HG03439 (cell line): ENCODE measurements around the gene BMP10.
A peak's percentile ranks its signal among the peaks of the same experiment; 100 is the strongest.

Source experiments
- ATAC-seq: cut with Tn5 transposase; IDR thresholded peaks from one replicate; pipeline ENCODE4 v1.9.1; 2021; ENCODE audit warnings: mild to moderate bottlenecking, moderate library complexity; ENCODE audit not compliant: unreplicated experiment

BMP10 gene

DNA sequence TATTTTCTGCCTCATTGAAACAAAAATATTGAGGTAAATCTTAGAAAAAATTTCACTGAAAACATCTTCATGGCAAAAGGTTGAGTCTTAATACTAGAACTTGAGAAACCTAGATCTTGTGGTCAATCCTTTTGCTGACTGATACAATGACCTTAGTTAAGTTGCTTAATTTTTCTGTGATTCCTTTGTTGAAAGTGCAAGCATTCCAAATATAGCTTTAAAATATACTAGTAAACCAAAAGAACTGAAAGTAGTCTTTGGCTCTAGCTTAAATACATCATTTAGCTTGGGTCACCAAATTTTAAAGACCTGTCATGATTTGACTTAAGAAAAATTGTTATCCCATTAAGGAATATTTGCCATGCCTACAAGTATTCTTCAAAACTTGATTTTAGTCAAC lies 16.7 kb downstream of the BMP10 start:
- ATAC-seq: no peak

DNA sequence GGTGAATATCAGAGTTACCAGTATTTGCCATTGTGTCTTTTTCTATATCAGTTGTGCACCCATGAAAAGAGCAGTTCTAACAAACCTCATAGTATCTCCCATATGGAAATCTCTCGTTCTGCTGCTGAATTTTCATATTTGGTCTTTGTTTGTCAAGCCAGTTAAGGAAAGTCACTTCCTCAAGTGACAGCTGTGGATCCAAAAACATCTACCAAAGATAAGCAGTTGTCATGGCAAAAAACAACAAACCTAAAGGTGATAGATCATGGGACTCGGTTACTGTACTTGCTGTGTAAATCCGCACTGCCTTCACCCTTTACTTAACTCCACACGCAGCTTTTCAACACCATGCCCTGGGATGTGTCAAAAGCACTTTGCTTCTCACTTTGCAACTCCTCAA lies 17.3 kb downstream of the BMP10 start:
- no peak for ATAC-seq

DNA sequence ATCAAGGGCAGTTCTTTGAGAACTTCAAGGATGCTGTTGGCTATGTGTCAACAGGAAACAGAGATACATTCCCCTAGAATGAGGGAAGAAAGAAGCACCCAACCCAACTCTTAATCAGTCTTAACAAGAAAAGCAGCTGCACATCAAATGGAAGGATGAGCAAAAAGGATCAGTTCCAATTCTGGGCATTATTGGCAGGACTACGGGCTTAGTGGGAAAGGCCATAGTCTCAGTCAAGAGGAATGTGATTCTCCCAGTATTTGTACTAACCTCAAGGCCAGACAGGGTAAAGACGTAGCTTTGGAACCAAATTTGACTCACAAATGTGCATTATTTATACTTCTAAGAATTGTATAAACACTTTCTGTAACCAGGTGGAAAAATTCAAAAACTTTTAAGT lies 18.2 kb downstream of the BMP10 start:
- no peak for ATAC-seq

DNA sequence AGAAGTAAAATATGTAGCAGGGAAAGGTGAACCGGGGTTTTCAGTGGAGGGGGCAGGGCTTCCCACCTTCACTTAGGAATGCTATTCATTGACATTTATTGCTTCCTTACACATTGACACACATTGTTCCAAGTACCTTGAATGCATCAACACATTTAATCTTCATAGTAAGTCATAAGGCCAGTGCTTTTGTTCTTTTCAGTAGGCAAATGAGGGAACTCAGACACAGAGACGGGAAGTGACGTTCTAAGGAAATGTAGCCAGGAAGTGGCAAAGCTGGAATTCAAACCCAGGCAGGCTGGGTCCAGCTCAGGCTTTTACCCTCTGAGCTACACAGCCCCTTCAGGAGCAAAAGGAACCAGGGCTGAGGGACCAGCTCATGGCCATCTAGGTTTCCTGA lies 20.7 kb downstream of the BMP10 start:
- ATAC-seq: no peak

DNA sequence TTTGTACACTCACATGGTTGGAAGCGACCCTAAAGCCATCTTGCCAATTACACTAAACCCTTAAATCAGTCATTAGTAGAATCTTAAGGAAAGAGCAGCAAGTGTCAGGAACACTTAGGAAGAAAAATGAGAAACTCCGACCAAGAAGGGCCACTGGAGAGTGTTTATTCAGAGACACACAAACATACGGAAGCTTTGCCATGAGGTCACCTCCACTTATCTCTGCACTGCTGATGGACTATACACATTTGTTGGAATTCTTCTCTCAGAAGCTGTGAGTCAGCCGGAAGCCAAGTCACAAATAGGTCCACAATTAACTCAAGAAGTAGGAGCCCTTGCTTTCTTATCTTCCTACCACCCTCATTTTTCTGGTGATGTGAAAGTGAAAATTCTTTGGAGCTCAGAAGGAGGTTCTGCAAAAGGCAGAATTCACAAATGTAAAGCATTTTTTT lies 21.6 kb downstream of the BMP10 start:
- ATAC-seq: no peak

DNA sequence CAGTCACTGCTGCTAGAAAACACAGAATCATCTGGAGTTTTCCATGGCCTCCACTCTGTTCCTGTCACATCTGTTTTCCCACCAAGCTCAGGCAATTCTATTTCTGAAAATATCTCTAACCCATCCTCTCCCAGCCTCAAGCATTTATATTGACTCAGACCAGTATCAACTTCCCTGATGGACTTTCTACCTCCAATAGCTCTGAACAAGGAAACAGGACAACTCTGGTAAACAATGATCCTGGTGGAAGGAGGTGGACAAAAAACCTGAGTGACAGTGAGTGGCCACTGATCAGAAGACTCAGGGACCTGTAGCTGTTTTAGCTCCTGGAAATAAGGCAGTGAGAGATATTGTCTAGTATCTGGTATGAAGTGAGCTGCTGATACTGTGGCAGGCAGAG lies 23.4 kb downstream of the BMP10 start:
- no peak for ATAC-seq

DNA sequence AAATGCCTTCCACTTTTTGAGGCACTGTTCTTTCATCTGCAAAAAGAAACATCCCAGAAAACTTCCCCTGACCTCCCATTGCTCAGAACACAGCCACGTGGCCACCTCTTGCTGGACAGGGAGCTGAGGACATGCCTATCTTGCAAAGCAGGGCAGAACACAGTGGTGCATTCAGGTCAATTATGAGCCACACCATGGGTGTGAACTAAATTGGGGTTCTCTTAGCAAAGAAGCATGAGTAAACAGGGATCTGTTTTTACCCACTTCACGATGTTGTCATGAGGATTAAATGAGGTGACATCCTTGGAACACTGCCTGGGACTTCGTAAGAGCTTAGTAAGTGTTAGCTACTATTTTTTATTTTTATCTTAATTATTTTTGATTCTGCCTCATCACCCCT lies 25.1 kb downstream of the BMP10 start:
- ATAC-seq: no peak

DNA sequence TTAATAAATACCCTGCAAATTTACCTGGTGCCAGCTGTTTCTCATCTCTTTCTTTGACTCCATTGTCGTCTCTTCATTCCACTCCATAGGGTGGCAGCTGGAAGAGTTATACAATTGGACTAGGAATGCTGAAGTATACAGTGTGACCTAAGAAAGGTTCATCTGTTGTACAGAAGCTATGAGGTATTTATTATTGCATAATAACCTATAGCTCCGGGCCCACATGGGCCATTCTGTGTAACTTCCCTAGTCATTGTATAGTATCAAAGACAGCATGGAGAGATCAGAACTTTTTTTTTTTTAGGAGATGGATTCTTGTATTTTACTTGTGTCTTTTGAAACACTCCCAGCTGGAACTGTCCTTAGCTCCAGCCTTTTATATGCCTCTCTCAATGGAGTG lies 26.2 kb downstream of the BMP10 start:
- ATAC-seq: no peak

DNA sequence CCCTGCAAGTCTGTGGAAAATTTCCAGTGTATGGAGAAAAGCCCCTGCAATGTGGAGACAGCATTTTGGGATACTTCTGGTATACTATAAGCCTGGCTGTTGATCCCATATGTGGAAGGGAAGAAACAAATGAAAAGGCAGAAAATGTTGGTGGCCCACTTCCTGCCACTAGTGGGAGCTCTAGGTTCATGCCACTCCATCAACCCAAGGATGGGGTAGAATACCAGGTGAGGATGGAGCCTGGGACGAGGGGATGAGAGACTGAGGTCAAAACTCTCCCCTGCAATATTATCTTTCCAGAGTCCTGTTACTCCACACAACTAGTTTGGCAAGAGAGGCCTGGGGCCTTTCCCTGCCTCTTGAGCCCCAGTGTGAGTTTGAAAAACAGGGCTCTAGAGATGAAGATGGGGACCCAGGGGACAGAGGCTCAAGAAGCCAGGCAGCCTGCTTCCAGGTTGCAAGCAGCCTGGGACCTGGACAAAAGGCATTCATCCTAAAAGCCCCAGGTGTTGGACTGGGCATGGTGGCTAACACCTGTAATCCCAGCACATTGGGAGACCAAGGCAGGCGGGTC lies 31.9 kb downstream of the BMP10 start:
- no peak for ATAC-seq

DNA sequence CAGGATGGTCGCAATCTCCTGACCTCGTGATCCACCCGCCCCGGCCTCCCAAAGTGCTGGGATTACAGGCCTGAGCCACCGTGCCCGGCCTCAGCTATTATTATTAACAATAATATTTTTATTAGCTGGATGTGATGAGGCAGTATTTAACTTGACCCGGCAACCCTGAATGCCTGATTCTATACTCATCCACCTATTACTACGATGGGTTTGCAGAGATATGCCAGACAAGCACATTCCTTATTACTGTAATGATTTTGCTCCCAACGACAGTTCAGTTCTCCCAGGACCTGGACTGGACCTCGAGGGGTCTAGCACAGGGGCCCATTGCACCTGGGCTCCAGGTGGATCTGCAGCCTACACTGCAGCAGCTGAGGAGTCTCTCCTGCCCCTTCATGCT lies 32.6 kb downstream of the BMP10 start:
- ATAC-seq: no peak

DNA sequence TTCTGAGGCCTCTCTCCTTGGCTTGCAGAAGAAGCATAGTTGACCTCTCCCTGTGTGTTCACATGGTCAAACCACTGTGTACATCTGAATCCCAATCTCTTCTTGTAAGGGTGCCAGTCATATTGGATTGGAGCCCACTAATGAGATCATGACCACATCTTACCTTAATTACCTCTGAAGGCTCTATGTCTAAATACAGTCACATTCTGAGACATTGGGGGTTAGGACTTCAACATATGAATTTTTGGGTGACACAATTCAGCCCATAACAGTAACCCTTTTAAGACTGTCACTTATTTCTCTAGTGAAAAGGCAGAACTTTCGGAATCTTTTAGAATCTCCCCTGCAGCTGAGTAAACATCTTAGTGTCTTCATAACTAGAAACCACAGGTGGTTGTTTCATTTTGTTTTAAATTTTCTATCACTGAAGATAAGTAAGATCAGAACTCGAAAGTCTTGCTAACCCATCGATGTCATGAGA lies 33.3 kb downstream of the BMP10 start:
- no peak for ATAC-seq

DNA sequence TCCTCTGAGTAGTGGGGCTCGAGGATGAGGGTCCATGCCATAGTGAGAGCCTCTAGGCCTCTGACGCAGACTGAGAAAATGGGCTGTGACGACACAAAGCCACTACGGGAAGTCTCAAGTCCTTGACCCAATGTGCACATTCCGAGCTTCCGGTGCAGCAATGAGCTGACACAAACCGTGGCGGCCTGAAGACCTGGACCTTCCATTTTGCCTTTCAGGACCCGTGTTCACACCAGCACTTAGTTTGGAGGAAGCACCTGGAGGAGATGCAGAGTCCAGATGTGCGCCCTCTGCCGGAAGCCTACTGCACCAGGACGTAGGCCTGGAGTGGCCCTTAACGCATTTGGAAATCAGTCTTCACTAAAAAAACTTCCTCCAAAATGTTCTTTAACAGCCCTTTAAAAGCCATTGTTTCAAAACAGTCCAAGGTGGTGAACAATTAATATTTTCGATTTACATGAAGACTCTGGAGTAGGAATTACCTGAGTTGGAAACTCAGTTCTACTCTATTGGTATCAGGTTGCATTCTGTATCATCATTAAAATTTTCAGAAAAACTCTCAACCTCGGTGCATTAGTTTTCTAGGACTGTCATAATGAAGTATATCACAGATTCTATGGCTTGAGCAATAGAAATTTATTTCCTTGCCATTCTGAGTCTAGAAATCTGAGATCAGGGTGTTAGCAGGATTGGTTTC lies 33.9 kb downstream of the BMP10 start:
- ATAC-seq: no peak

DNA sequence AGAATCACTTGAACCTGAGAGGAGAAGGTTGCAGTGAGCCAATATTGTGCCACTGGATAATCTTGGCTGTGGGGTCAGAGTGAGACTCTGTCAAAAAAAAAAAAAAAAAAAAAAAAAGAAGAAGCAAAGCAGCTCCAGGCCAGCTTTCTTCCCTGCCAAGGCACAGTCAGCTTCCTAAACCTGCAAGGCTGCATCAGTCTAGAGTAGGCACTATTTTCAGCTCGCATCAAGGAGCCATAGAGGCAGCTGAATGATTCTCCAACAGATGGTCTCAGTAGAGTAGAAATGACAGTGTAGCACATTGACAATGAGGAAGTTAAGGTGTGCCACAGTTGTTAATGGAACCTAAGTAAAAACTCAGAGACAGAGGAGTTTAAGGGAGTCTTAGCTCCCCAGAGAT lies 35.6 kb downstream of the BMP10 start:
- no peak for ATAC-seq

DNA sequence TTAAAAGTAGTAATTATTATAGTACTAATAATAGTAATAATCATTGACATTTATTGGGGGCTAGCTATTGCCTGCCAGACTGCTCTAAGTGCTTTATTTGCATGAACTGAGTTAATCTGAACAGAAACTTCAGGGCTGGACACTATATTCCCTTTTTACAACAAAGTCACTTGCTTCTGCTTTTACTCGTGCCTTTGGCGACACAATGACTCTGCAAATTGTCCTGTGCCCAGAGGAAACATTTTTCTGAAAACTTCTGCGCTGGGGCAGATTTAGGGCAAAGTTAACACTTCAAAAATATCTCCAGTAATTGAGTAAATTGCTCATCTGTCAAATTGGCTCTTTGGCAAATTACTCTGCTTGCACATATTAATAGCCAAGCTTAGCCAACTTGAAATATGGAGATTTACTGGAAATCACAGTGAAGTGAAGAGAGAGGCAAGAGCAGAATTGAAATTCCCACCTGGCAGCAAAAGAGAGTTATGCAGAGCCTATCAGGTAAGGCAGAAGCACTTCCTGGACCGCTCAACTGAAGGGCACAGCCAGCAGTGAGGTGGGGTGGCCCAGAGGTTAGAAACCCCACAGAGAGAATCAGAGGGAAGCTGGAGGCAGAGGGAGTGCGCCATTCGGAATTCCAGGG lies 36.3 kb downstream of the BMP10 start:
- ATAC-seq: no peak

DNA sequence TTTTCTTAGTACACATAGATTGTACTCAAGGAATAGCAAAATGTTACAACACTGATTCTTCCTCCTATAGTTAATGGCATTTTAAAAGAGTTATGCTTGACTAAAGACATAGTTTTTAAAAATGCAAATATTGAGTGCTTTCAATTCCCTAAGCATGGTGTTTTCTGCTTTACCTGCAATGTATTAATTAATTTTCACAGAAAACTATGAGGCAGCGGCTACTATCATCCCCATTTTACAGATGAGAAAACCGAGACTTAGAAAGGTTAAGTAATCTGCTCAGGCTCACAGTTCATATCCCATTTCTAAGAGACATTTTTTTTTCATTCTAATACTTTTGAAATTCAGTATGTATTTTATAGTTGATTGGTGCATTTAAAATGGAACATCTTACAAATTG lies 38.0 kb downstream of the BMP10 start:
- no peak for ATAC-seq

DNA sequence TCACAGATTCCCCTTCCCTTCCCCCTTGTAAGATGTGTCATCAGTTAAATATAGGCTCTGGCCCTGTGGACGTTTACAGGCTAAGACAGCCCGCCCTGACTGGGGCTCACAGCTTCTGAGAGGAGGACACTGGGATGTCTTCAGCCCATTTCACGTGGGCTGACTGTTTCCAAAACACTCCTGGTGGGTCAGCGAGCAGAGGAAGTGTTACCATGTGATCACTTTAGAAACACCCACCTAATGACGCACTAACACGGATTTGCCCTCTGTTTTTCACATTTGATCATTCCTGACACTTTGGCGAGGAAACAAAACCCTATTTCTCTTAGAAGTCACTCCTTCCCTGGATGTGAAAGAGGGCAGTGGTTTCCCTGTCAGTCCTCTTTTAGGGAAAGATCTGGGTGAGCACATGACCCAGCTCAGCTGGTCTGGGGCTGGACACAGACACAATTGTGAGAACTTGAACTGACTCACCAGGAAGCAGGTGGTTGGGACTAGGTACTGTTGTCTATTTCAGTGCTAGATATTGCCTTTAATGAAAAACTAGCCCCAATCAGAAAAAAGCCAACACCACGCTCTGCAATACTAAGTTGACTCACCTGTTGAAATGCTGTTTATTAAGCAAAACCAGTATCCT lies 38.8 kb downstream of the BMP10 start:
- peak; percentile 60 for ATAC-seq

DNA sequence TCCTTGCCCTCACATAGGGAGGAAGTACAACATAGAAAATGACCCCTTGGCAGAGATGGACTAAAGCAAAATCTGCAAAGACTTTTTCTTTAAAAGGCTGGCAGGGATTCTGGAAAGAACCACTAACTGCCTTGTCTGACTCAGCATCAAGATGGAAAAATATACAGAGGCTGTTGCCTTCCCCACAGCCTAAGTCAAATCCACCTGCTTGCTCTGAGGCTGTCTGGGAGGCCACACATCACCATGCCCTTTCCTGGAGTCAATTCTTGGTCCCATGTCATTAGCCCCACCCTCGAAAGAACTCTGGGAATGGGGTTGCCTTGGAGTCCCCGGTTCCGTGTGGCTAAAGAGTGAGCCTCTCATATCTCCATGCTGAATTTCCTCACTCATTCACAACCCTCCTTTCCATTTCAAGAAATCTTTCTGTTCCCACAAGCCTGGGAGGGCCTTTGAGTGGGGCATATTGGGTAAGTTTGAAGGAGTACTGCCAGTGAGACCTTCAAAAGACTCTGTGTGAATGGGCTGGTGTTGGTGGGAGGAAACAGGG lies 39.4 kb downstream of the BMP10 start:
- ATAC-seq: no peak

DNA sequence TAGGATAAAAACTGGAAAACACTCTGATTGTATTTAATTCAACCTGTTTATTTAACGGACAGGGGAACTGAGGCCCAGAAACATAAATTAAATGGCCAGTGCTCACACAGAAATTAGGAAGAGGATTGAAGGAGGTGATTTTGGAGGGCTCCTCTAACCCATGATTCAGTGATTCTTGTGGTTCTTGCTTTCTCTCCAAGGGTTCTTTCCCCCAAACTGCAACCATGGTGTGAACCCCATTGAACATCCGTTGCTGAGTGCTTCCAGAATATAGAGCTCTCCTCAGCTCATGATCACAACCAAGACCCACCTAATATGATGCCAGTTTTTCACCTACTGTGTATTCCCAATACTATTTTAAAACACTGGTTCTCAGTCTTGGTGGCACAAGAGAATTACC lies 41.4 kb downstream of the BMP10 start:
- ATAC-seq: no peak

DNA sequence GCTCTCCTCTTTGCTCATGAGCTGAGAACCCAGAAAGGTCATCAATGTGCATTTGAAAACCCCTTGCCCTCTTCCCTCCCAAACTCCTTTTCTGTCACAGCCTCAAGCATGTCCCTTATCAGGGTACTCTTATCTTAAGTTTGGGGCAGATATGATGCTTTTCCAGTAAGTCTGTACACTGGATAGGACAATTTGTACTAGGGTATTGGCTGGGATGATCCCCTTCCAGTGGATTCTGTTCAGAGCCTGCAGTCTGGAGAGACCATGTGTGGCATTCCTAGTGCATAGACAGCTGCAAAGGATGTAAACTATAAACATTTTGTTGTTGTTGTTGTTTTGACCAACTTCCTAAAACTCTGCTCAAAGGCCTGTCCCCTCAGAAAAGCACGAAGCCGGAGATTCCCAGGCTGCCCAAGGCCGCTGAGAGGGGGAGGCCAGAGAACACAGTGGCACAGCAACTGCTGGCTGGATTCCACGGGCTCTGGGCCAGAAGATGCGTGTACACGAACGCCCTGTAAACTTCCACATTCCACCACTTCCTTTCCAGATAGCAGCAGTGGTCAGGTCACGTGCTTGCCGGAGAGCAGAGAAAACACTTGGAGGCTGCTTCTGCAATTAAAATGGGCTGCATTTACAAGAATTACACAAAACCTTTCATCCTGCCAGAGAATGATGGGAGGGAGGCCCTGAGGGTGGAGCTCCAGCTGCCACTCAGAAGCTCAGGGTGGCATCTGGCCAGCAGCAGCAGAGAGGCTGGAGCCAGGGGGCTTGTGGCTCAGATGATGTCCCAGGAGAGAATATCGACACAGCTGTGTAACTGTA lies 42.1 kb downstream of the BMP10 start:
- no peak for ATAC-seq

DNA sequence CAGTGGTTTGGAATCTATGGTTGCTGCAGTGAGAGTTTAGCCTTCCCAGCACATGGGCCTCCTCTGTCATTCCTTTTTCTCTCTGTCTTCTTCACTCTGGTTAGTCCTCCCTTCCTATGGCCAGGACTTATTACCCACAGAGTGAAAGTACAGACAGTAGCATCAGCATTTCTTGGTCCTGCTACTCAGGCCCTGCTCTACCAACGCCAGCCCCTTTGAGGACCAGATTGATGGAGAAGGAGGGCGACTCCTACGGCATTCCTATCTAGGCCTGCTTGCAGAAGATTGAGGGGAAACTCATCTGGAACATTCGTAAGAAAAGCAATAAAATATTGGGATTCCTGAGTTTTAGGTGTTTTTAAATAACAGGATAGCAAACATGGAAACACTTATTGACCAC lies 43.5 kb downstream of the BMP10 start:
- no peak for ATAC-seq

DNA sequence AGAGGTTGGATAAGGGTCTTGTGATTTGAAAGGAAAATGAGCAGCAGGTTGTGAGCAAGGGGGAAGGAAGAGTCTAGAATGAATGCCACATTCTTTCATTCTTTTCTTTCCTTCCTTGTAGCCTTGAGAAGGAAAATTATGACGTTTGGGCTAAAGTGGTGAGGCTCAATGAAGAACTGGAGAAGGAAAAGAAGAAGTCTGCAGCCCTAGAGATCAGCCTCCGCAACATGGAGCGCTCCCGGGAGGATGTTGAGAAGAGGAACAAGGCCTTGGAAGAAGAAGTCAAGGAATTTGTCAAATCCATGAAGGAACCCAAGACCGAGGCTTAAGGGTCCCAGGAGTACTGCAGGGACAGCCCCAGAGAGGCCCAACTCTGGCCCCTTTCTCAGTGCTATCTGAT lies 45.3 kb downstream of the BMP10 start:
- ATAC-seq: no peak
